Fibroblast of villous mesenchyme (primary cell): ENCODE results near the gene BMI1. TPM values are rescaled to one million over a fixed set of nuclear protein-coding genes. Genes with fewer than 3 reads are reported as not detected.

Source experiments
- DNase-seq: peaks from one replicate; pipeline ENCODE4 v3.0.0-alpha.2; 2010; ENCODE audit warnings: low read depth
- H3K4me3 ChIP-seq: 2 replicates; pipeline ENCODE4 v1.5.1; 2011; ENCODE audit warnings: low read depth, mild to moderate bottlenecking, low read length
- CTCF ChIP-seq: IDR thresholded peaks from 2 replicates; pipeline ENCODE4 v1.5.1; 2012; ENCODE audit warnings: low read depth, mild to moderate bottlenecking, low read length; ENCODE audit not compliant: insufficient read depth
- total RNA-seq: library from RNA; depleted of rRNA; stranded (reverse); fragments of >200 nt; gene quantifications from 2 replicates; pipeline ENCODE4 v1.2.3, GENCODE V29; 2012

The BMI1 gene
- total RNA-seq = 43.2 and 49.0 TPM in 2 replicates

GRCh38 chr10:22320591-22321155 lies at the start of gene BMI1:
Gene BMI1, plus strand, starts transcription at chr10:22321099. Its CDS starts 5,351 bp downstream, at chr10:22326450.
- no peak for TF ChIP-seq CTCF
- peak within 1 kb of the TSS; percentile 72 for H3K4me3 ChIP-seq
- peak; percentile 73 for DNase-seq

GRCh38 chr10:22271786-22272185 lies 49.1 kb upstream of the BMI1 start:
- no peak for TF ChIP-seq CTCF
- no peak for DNase-seq
- H3K4me3 ChIP-seq = no peak overlapping the region

- no peak for DNase-seq
- peak overlapping the region; percentile 62 for H3K4me3 ChIP-seq
- TF ChIP-seq CTCF = no peak
These were observed 42.5 kb upstream of the BMI1 start for GRCh38 chr10:22278441-22278782.

GRCh38 chr10:22280078-22280477 lies 40.8 kb upstream of the BMI1 start:
- H3K4me3 ChIP-seq = no peak overlapping the region
- DNase-seq = no peak
- no peak for TF ChIP-seq CTCF

- no peak for DNase-seq
- TF ChIP-seq CTCF = no peak
These were observed 35.8 kb upstream of the BMI1 start for GRCh38 chr10:22285130-22285529.

GRCh38 chr10:22293747-22294404 lies 27.0 kb upstream of the BMI1 start:
- H3K4me3 ChIP-seq = no peak overlapping the region
- no peak for DNase-seq
- TF ChIP-seq CTCF = no peak

More at GRCh38 chr10:22285130-22285529, 35.8 kb upstream of the BMI1 start:
- H3K4me3 ChIP-seq = no peak overlapping the region

- H3K4me3 ChIP-seq = no peak overlapping the region
- DNase-seq = no peak
- TF ChIP-seq CTCF = no peak
These were observed 26.2 kb upstream of the BMI1 start for GRCh38 chr10:22294694-22295093.
